Peyer's patch (tissue), 4 donors: Measurements from ENCODE around the gene SFXN3.

ENCODE experiments used
- CTCF ChIP-seq, 6 experiments: fragments of 450-650 bp in 4 of 6; fragments of 200-600 bp in 2 of 6; sonication (generic) in 1 of 6; IDR thresholded peaks; one replicate each; pipeline ENCODE4 v1.5.1; 2017 to 2019; ENCODE audit warnings: antibody characterized with exemption in 6 of 6, mild to moderate bottlenecking in 3 of 6, moderate library complexity in 1 of 6
- POLR2A ChIP-seq, 2 donors: fragments of 450-650 bp; IDR thresholded peaks; one replicate each; pipeline ENCODE4 v1.5.1; 2017; ENCODE audit warnings: antibody characterized with exemption in 2 of 2, mild to moderate bottlenecking in 2 of 2, moderate library complexity in 2 of 2

- TF ChIP-seq CTCF (IDR thresholded peaks at IDR 0.05) (no peak), POLR2A (IDR thresholded peaks at IDR 0.05) (no peak)
Measured at GRCh38 chr10:101087376-101087775, 56.3 kb downstream of the SFXN3 start.
